Measurements from ENCODE around the gene GSTM3. TPM values are rescaled to one million over a fixed set of nuclear protein-coding genes. Genes with fewer than 3 reads are reported as not detected.

The GSTM3 gene
- total and polyA plus RNA-seq, 7 donors: 21.6 to 143 (median 64.3) TPM

GRCh38 chr1:109721971-109722370 is 18.9 kb downstream of the GSTM3 start:
- Histone ChIP-seq H3K9me3 (no peaks in the 10 kb centered on the region), H3K4me1 (peaks cover 0 to 25% (median 11%) of the 10 kb centered on the region in 4 donors), H3K4me3 (no peak overlapping the region), H3K27me3 (no peaks in the 10 kb centered on the region), H3K36me3 (no peaks in the 10 kb centered on the region), H3K27ac (no peak overlapping the region)
- TF ChIP-seq POLR2A (IDR thresholded peaks at IDR 0.05) (no peak), EP300 (IDR thresholded peaks at IDR 0.05) (no peak), POLR2AphosphoS5 (IDR thresholded peaks at IDR 0.05) (no peak)
- TF ChIP-seq, protein P1, sequence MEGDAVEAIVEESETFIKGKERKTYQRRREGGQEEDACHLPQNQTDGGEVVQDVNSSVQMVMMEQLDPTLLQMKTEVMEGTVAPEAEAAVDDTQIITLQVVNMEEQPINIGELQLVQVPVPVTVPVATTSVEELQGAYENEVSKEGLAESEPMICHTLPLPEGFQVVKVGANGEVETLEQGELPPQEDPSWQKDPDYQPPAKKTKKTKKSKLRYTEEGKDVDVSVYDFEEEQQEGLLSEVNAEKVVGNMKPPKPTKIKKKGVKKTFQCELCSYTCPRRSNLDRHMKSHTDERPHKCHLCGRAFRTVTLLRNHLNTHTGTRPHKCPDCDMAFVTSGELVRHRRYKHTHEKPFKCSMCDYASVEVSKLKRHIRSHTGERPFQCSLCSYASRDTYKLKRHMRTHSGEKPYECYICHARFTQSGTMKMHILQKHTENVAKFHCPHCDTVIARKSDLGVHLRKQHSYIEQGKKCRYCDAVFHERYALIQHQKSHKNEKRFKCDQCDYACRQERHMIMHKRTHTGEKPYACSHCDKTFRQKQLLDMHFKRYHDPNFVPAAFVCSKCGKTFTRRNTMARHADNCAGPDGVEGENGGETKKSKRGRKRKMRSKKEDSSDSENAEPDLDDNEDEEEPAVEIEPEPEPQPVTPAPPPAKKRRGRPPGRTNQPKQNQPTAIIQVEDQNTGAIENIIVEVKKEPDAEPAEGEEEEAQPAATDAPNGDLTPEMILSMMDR (IDR thresholded peaks at IDR 0.05): no peak
- no peak for DNase-seq
- intact Hi-C loops (cut with DNase I): no loop called here
- WGBS, 2 donors: 97 to 98% methylated on average over 1 of the region's 1 CpG

DNA sequence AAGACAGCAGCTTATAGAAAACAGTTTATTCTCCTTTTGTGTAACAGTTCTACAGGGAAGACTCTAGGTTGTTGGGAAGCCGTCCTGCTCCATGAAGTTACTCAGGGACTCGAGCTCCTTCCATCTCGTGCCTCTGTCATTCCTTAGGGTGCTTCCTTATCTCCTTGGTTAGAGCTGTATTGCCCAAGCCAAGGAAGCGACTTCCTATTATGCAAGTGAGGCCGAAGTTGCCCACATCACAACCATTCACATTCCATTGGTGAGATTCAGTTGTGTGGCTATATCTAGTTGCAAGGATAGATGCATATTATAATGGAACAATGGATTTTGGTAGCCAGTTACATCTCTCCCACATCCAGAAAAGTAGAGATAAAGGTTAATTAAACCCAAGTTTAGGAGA is 19.8 kb downstream of the GSTM3 start:
- Histone ChIP-seq H3K36me3 (no peaks in the 10 kb centered on the region), H3K9me3 (no peaks in the 10 kb centered on the region), H3K4me1 (peaks cover 0 to 25% (median 11%) of the 10 kb centered on the region in 4 donors), H3K27me3 (no peaks in the 10 kb centered on the region), H3K4me3 (no peak overlapping the region), H3K27ac (no peak overlapping the region)
- TF ChIP-seq POLR2AphosphoS5 (IDR thresholded peaks at IDR 0.05): no peak
- TF ChIP-seq, protein P1 (IDR thresholded peaks at IDR 0.05): no peak
- TF ChIP-seq EP300 (IDR thresholded peaks at IDR 0.05): no peak
- no peak for TF ChIP-seq POLR2A (IDR thresholded peaks at IDR 0.05)
- intact Hi-C loops (cut with DNase I): no loop called here
- 88% methylated on average over 5 of the region's 5 CpGs for WGBS, 2 donors
- no peak for DNase-seq

DNA sequence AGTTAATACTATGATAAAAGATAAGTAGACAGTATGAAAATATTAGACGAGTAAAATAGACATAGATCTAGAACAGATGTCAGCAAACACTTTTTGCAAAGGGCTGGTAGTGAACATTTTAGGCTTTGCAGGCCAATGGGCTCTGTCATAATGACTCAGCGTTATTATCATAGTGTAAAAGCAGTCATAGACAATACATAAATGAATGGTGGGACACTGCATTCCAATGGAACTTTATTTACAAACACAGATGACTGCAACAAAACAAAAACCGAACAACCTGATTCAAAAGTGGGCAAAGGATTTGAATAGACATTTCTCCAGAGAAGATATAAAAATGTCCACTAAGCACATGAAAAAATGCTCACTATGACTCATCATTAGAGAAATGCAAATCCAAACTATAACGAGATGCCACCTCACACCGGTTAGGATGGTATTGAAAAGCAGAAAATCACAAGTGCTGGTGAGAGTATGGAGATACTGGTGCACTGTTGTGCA is 21.5 kb downstream of the GSTM3 start:
- no peak for DNase-seq
- Histone ChIP-seq H3K27ac (no peak overlapping the region), H3K27me3 (no peaks in the 10 kb centered on the region), H3K4me3 (no peak overlapping the region), H3K36me3 (no peaks in the 10 kb centered on the region), H3K4me1 (peaks cover 0 to 25% (median 11%) of the 10 kb centered on the region in 4 donors), H3K9me3 (no peaks in the 10 kb centered on the region)
- TF ChIP-seq, protein P1 (IDR thresholded peaks at IDR 0.05): no peak
- no peak for TF ChIP-seq POLR2A (IDR thresholded peaks at IDR 0.05)
- TF ChIP-seq POLR2AphosphoS5 (IDR thresholded peaks at IDR 0.05): no peak
- no peak for TF ChIP-seq EP300 (IDR thresholded peaks at IDR 0.05)
- 75 to 84% methylated on average over 5 of the region's 5 CpGs for WGBS, 2 donors
- intact Hi-C loops (cut with DNase I): no loop called here

DNA sequence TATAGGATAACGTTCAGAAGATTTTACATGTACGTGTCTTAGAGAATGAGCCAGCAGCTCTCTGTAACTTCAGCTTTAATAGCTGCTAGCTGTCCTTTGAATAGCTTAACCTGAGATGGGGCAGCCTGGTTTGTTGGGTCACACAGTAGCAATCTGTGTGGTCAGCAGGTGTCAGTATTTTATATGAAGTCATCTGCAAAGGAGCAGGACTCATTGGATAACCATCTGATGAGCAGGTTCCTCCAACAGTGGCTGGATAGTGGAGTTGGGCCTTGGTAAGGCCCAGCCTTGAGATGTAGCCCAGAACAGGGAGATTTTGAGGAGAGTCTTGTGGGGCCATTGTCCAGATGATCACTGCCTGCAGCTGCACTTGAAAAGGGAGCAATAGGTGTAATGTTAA is 22.3 kb downstream of the GSTM3 start:
- intact Hi-C loops (cut with DNase I): no loop called here
- 77 to 87% methylated on average over 2 of the region's 2 CpGs for WGBS, 2 donors
- no peak for DNase-seq

DNA sequence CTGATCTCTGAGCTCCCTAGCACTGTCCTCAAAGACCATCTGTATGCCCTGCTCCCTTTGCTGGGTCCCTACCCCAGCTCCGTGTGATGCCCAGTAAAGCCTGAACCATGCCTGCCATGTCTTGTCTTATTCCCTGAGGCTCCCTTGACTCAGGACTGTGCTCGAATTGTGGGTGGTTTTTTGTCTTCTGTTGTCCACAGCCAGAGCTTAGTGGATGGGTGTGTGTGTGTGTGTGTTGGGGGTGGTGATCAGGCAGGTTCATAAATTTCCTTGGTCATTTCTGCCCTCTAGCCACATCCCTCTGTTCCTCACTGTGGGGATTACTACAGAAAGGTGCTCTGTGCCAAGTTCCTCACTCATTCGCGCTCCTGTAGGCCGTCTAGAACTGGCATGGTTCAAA is 23.1 kb downstream of the GSTM3 start:
- TF ChIP-seq EP300 (IDR thresholded peaks at IDR 0.05): no peak
- TF ChIP-seq, protein P1 (IDR thresholded peaks at IDR 0.05): no peak
- no peak for TF ChIP-seq POLR2A (IDR thresholded peaks at IDR 0.05)
- no peak for TF ChIP-seq POLR2AphosphoS5 (IDR thresholded peaks at IDR 0.05)
- H3K27ac ChIP-seq: no peak overlapping the region
- no peaks in the 10 kb centered on the region for H3K9me3 ChIP-seq
- intact Hi-C loops (cut with DNase I): no loop called here
- no peaks in the 10 kb centered on the region for H3K27me3 ChIP-seq
- H3K36me3 ChIP-seq: no peaks in the 10 kb centered on the region
- no peak overlapping the region for H3K4me3 ChIP-seq
- peaks cover 0 to 11% (median under 1%) of the 10 kb centered on the region in 4 donors for H3K4me1 ChIP-seq
- DNase-seq: no peak
- 87 to 91% methylated on average over 5 of the region's 5 CpGs for WGBS, 2 donors

More for the DNA sequence above, 22.3 kb downstream of the GSTM3 start:
- no peaks in the 10 kb centered on the region for H3K9me3 ChIP-seq
- H3K4me3 ChIP-seq: no peak overlapping the region
- no peak overlapping the region for H3K27ac ChIP-seq
- peaks cover 0 to 18% (median 5%) of the 10 kb centered on the region in 4 donors for H3K4me1 ChIP-seq
- no peaks in the 10 kb centered on the region for H3K36me3 ChIP-seq
- no peaks in the 10 kb centered on the region for H3K27me3 ChIP-seq
- no peak for TF ChIP-seq POLR2A (IDR thresholded peaks at IDR 0.05)

Measured in sigmoid colon (tissue), 7 donors.